Measurements from ENCODE around the gene DACT2.

DACT2 gene

DNA sequence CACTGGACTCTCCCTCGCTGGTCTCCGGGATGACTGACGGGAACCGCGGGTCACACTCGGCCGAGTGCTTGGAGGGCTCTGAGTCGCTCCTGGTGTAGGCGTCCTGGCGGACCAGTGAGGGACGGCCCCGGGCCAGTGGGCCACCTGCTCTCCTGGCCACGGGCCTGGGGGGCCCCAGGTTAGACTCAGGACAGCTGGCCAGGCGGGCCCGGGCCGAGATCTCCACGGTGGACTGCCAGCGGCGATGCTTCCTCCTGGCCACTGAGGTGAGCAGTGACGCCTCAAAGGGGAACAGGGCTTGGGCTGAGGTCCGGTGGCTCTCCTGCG, 11.9 kb downstream of the DACT2 start:
- Histone ChIP-seq H4K20me1 (ENCODE audit: low read depth, low read length) (no peaks in the 10 kb centered on the region), H3K4me3 (ENCODE audit: insufficient read depth, low read length, poor library complexity, severe bottlenecking) (no peak overlapping the region), H3K27me3 (ENCODE audit: low read length) (no peaks in the 10 kb centered on the region), H3K9ac (ENCODE audit: low read length) (no peak overlapping the region), H2AFZ (ENCODE audit: low read depth, low read length, severe bottlenecking) (no peak overlapping the region), H3K4me2 (ENCODE audit: low read depth, low read length, poor library complexity, severe bottlenecking) (no peak overlapping the region), H3F3A (ENCODE audit: insufficient read depth) (no peaks in the 10 kb centered on the region), H3K36me3 (ENCODE audit: low read length) (no peaks in the 10 kb centered on the region), H3K9me3 (ENCODE audit: insufficient read depth, low read length) (no peaks in the 10 kb centered on the region), H3K9me2 (replicated peaks; ENCODE audit: insufficient read depth, low read length) (no peaks in the 10 kb centered on the region), H3K27ac (ENCODE audit: low read depth, low read length) (no peak overlapping the region), H3K79me2 (ENCODE audit: insufficient read depth, low read length) (no peaks in the 10 kb centered on the region)
- TF ChIP-seq, protein P1, sequence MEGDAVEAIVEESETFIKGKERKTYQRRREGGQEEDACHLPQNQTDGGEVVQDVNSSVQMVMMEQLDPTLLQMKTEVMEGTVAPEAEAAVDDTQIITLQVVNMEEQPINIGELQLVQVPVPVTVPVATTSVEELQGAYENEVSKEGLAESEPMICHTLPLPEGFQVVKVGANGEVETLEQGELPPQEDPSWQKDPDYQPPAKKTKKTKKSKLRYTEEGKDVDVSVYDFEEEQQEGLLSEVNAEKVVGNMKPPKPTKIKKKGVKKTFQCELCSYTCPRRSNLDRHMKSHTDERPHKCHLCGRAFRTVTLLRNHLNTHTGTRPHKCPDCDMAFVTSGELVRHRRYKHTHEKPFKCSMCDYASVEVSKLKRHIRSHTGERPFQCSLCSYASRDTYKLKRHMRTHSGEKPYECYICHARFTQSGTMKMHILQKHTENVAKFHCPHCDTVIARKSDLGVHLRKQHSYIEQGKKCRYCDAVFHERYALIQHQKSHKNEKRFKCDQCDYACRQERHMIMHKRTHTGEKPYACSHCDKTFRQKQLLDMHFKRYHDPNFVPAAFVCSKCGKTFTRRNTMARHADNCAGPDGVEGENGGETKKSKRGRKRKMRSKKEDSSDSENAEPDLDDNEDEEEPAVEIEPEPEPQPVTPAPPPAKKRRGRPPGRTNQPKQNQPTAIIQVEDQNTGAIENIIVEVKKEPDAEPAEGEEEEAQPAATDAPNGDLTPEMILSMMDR (IDR thresholded peaks at IDR 0.05; ENCODE audit: insufficient read depth, low read length, poor library complexity, severe bottlenecking) = no peak

DNA sequence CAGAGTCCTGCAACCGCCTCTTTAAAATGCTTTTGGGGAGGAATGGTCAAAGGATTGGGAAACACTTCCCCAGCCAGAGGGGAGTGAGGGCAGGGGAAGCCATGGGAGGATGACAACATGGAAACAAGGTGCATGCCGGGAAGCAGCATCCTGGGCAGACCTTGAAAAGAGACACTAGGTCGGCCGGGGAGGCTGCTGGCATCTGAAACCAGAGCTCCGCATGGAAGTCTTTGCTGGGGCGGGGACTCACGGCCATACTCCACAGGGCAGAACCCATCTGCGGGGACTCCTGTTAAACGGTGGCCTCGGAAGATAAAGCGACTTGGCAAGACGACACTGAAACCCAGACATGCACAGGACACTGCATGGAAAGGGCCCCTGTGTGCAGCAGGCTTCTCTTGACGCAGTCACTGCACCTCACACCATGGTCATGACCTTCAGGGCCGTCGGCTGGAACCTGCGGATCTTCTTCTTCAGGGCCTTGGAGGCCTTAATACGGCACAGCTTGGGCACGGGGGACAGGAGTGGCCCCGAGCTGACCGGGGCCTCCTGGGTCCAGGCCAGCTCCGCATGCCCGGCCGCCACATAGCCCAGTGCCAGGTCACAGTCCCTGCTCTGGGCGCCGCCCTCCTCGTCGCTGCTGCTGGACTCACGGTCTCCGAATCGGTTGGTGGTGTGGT, 12.4 kb downstream of the DACT2 start:
- no peak overlapping the region for H3K4me3 ChIP-seq (ENCODE audit: insufficient read depth, low read length, poor library complexity, severe bottlenecking)
- H3K27ac ChIP-seq (ENCODE audit: low read depth, low read length) = no peak overlapping the region
- no peaks in the 10 kb centered on the region for H3K9me2 ChIP-seq (replicated peaks; ENCODE audit: insufficient read depth, low read length)
- H4K20me1 ChIP-seq (ENCODE audit: low read depth, low read length) = no peaks in the 10 kb centered on the region
- no peaks in the 10 kb centered on the region for H3K9me3 ChIP-seq (ENCODE audit: insufficient read depth, low read length)
- no peaks in the 10 kb centered on the region for H3F3A ChIP-seq (ENCODE audit: insufficient read depth)
- no peaks in the 10 kb centered on the region for H3K79me2 ChIP-seq (ENCODE audit: insufficient read depth, low read length)
- H2AFZ ChIP-seq (ENCODE audit: low read depth, low read length, severe bottlenecking) = no peak overlapping the region
- H3K36me3 ChIP-seq (ENCODE audit: low read length) = no peaks in the 10 kb centered on the region
- no peak overlapping the region for H3K4me2 ChIP-seq (ENCODE audit: low read depth, low read length, poor library complexity, severe bottlenecking)
- H3K27me3 ChIP-seq (ENCODE audit: low read length) = no peaks in the 10 kb centered on the region
- TF ChIP-seq, protein P1 (IDR thresholded peaks at IDR 0.05; ENCODE audit: insufficient read depth, low read length, poor library complexity, severe bottlenecking) = no peak
- no peak for TF ChIP-seq EZH2phosphoT487 (conservative IDR thresholded peaks at IDR 0.05; ENCODE audit: low read length)
- no peak overlapping the region for H3K9ac ChIP-seq (ENCODE audit: low read length)

DNA sequence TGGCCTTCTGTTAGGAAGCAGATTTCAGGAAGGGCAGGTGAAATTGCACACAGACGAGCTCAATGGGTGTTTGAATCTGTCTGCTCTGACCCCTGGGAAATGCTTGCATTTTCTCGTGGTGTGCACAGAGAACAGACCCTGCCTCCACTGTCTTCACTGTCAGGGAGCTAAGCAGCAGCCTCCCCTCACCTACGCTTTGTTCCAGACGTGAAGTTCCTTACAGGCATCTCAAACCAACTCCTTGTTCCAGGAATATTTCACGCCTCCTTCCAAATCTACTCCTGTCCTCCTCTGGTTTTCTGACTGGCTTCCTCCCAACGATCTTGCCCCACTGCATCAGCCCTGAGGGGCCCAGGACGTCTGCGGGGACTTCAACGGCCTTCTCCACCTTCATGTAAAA, 13.7 kb downstream of the DACT2 start:
- no peak overlapping the region for H3K9ac ChIP-seq (ENCODE audit: low read length)
- H3K9me2 ChIP-seq (replicated peaks; ENCODE audit: insufficient read depth, low read length) = no peaks in the 10 kb centered on the region
- no peaks in the 10 kb centered on the region for H4K20me1 ChIP-seq (ENCODE audit: low read depth, low read length)
- no peaks in the 10 kb centered on the region for H3F3A ChIP-seq (ENCODE audit: insufficient read depth)
- no peaks in the 10 kb centered on the region for H3K27me3 ChIP-seq (ENCODE audit: low read length)
- TF ChIP-seq, protein P1 (IDR thresholded peaks at IDR 0.05; ENCODE audit: insufficient read depth, low read length, poor library complexity, severe bottlenecking) = no peak
- no peak for TF ChIP-seq EZH2phosphoT487 (conservative IDR thresholded peaks at IDR 0.05; ENCODE audit: low read length)
- H3K79me2 ChIP-seq (ENCODE audit: insufficient read depth, low read length) = no peaks in the 10 kb centered on the region
- H3K36me3 ChIP-seq (ENCODE audit: low read length) = no peaks in the 10 kb centered on the region
- H3K27ac ChIP-seq (ENCODE audit: low read depth, low read length) = no peak overlapping the region
- no peak overlapping the region for H3K4me3 ChIP-seq (ENCODE audit: insufficient read depth, low read length, poor library complexity, severe bottlenecking)
- no peak overlapping the region for H2AFZ ChIP-seq (ENCODE audit: low read depth, low read length, severe bottlenecking)
- H3K4me2 ChIP-seq (ENCODE audit: low read depth, low read length, poor library complexity, severe bottlenecking) = no peak overlapping the region
- H3K9me3 ChIP-seq (ENCODE audit: insufficient read depth, low read length) = no peaks in the 10 kb centered on the region
